ENCODE data around the gene HOXB3. TPM values are rescaled to one million over a fixed set of nuclear protein-coding genes. Genes with fewer than 3 reads are reported as not detected.

The HOXB3 gene
- total RNA-seq, 4 donors from 2014 or later: 2.5 to 11.1 (median 5.8) TPM

DNA sequence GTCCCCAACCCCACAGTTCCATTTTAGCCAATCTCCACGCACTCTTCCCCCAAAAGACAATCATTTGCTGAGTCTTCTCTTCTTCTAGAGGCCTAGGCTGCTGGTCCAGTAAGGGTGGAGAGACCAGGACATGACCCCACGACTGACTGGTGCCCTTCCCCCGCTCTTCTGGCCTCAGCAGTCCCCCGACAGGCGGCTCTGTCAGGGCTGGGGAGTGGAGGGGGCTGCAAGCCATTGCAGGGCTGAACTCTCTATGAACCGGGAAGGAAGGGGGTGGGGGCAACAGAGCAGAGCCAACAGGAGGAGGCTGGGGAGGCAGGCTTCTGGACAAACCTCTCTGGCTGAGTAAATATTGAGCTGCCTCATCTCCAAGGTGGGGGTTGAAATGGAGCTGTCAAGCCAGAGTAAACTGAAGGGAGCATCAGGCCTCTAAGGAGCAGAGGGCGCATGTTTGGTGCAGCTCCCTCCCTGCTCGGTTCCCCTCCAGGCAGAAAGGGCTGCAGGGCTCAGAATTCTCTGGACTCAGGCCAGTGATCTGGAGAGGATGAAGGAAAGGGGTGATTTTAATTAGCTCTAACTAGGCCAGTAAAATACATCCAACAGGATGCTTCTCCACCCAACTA, 67.9 kb downstream of the HOXB3 start:
- no peak for DNase-seq
- Histone ChIP-seq H3K36me3 (no peaks in the 10 kb centered on the region), H3K27me3 (peaks cover 0 to 92% (median under 1%) of the 10 kb centered on the region in 4 donors), H3K27ac (no peak overlapping the region), H3K4me1 (peaks cover 3 to 18% (median 4%) of the 10 kb centered on the region in 3 donors), H3K4me3 (no peak overlapping the region), H3K9me3 (no peaks in the 10 kb centered on the region)
- intact Hi-C loops (cut with DNase I): no loop called here
- 49 to 51% methylated on average over 4 to 5 of the region's 8 CpGs for WGBS, 2 donors
- TF ChIP-seq, protein P1, sequence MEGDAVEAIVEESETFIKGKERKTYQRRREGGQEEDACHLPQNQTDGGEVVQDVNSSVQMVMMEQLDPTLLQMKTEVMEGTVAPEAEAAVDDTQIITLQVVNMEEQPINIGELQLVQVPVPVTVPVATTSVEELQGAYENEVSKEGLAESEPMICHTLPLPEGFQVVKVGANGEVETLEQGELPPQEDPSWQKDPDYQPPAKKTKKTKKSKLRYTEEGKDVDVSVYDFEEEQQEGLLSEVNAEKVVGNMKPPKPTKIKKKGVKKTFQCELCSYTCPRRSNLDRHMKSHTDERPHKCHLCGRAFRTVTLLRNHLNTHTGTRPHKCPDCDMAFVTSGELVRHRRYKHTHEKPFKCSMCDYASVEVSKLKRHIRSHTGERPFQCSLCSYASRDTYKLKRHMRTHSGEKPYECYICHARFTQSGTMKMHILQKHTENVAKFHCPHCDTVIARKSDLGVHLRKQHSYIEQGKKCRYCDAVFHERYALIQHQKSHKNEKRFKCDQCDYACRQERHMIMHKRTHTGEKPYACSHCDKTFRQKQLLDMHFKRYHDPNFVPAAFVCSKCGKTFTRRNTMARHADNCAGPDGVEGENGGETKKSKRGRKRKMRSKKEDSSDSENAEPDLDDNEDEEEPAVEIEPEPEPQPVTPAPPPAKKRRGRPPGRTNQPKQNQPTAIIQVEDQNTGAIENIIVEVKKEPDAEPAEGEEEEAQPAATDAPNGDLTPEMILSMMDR (IDR thresholded peaks at IDR 0.05): no peak
- no peak for TF ChIP-seq POLR2A (IDR thresholded peaks at IDR 0.05)

DNA sequence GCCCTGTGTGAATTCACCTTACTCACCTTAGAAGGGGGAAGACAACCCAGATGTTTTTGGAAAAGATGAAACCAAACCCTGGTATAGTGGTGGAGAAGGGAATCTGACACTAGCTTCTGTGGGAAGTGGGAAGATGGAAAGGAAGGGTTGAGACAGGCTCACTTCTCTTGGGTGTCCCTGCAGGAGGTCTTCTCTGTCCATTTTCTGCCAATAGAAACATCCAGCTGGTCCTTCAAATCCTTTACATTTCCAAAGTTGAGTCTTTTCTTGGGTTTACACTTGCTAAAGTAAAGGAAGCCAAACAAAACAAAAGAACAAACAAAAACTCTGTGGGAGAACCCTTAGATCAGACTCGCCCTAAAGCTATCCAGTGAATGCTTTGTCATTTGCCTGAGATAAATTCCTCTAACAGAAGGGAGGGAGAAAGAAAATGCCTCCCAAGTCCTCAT, 69.4 kb downstream of the HOXB3 start:
- intact Hi-C loops (cut with DNase I): no loop called here

DNA sequence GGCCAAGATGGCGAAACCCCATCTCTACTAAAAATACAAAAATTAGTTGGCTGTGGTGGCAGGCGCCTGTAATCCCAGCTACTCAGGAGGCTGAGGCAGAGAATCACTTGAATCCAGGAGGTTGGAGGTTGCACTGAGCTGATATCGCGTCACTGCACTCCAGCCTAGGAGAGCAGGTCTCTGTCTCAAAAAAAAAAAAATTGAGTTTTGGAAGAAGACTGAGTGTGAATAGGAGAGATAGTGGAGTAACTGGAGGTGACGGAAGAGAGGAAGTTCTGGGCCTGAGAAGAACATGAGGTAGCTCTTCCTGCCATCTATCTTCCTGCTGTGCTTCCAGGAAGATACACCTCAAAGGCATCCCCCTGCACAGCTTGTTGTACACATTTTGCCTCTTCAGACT, 70.6 kb downstream of the HOXB3 start:
- no peak overlapping the region for H3K4me3 ChIP-seq
- H3K9me3 ChIP-seq: no peaks in the 10 kb centered on the region
- peaks cover 0 to 92% (median 0%) of the 10 kb centered on the region in 4 donors for H3K27me3 ChIP-seq
- H3K4me1 ChIP-seq: peaks cover 0 to 9% (median 4%) of the 10 kb centered on the region in 3 donors
- 76 to 85% methylated on average over 5 of the region's 5 CpGs for WGBS, 2 donors
- TF ChIP-seq POLR2A (IDR thresholded peaks at IDR 0.05): no peak
- TF ChIP-seq, protein P1 (IDR thresholded peaks at IDR 0.05): no peak
- intact Hi-C loops (cut with DNase I): no loop called here
- no peak overlapping the region for H3K27ac ChIP-seq
- DNase-seq: no peak
- H3K36me3 ChIP-seq: no peaks in the 10 kb centered on the region

More for the DNA sequence above, 69.4 kb downstream of the HOXB3 start:
- H3K4me3 ChIP-seq: no peak overlapping the region
- peaks cover 0 to 9% (median 4%) of the 10 kb centered on the region in 3 donors for H3K4me1 ChIP-seq
- 36 to 88% methylated on average over 1 of the region's 1 CpG for WGBS, 2 donors
- H3K27ac ChIP-seq: no peak overlapping the region
- TF ChIP-seq POLR2A (IDR thresholded peaks at IDR 0.05): no peak
- TF ChIP-seq, protein P1 (IDR thresholded peaks at IDR 0.05): no peak
- H3K27me3 ChIP-seq: peaks cover 0 to 92% (median 0%) of the 10 kb centered on the region in 4 donors
- H3K9me3 ChIP-seq: no peaks in the 10 kb centered on the region
- DNase-seq: no peak
- no peaks in the 10 kb centered on the region for H3K36me3 ChIP-seq

DNA sequence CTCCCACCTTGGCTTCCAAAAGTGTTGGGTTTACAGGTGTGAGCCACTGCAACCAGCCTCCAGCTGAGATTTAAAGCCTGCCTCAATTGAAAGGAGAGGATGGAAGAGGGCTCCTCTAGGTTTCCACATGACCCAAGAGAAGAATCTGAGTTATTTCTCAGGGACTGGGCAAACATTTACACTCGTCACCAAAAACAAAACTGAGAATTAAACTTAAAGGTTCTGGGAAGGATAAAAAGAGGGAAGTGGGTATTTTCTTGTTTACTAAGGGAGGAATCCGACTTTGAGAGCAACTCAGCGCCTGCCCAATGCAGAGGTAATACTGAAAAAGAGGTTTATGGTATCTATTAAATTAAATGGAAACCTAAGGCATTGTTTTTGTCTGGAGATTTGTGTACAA, 72.6 kb downstream of the HOXB3 start:
- Histone ChIP-seq H3K27ac (no peak overlapping the region), H3K27me3 (peaks cover 0 to 93% (median 0%) of the 10 kb centered on the region in 4 donors), H3K36me3 (no peaks in the 10 kb centered on the region), H3K4me3 (no peak overlapping the region), H3K4me1 (peaks cover 0 to 6% (median 4%) of the 10 kb centered on the region in 3 donors), H3K9me3 (no peaks in the 10 kb centered on the region)
- intact Hi-C loops (cut with DNase I): no loop called here
- no peak for TF ChIP-seq POLR2A (IDR thresholded peaks at IDR 0.05)
- TF ChIP-seq, protein P1 (IDR thresholded peaks at IDR 0.05): no peak
- DNase-seq: no peak
- 26 to 41% methylated on average over 3 of the region's 3 CpGs for WGBS, 2 donors

DNA sequence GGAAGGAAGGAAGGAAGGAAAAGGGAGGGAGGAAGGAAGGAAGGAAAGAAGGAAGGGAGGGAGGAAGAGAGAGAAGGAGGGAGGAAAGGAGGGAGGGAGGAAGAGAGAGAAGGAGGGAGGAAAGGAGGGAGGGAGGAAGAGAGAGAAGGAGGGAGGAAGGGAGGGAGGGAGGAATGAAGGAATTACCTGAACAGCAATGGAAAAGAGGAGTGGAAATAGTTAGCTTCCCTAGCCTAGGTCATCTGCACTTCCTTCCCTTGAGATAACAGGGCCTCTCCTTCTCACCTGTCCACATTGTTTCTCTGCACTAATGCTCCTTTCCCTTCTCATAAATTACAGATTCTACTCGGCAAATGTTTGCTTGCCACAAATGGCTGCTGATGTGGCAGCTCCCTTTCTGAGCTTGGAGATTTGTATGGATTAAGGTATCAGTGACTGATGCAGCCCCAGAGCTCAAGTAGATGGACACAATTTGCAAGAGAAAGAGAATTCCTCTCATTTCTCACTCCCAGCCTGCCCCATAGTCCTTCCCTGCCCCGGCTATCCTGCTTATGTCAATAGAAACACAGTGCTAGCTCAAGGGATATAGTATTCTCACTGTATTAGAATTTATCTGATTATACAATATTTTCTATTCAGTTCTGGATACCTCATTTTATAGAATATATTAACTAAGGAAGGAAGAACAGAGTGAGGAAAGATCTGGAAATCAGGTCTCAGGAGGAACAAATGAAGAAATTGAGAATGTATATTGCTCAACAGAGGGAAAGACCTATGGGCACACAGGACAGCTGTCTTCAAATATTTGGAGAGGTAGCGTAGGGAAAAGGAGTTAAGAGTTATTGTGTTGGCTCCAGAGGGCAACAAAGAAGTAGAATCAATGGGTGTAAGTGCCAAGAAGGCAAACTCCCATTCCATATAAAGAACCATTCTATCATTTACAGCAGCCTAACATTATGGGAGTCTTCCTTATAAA, 73.8 kb downstream of the HOXB3 start:
- DNase-seq: no peak
- Histone ChIP-seq H3K27ac (no peak overlapping the region), H3K9me3 (no peaks in the 10 kb centered on the region), H3K36me3 (no peaks in the 10 kb centered on the region), H3K4me3 (no peak overlapping the region), H3K4me1 (no peaks in the 10 kb centered on the region), H3K27me3 (peaks cover 0 to 96% (median 0%) of the 10 kb centered on the region in 4 donors)
- whole genome bisulfite sequencing, 2 donors: 55 to 81% methylated on average over 3 of the region's 3 CpGs
- intact Hi-C loops (cut with DNase I): no loop called here
- TF ChIP-seq, protein P1 (IDR thresholded peaks at IDR 0.05): no peak
- no peak for TF ChIP-seq POLR2A (IDR thresholded peaks at IDR 0.05)
